Breast epithelium (tissue), 3 donors: ENCODE data around the gene GRIFIN.

Source experiments
- POLR2AphosphoS5 ChIP-seq, 3 donors: sonication (generic); formaldehyde crosslinking; IDR thresholded peaks; one replicate each; pipeline ENCODE4 v1.6.1; 2017; ENCODE audit warnings: antibody characterized with exemption in 3 of 3
- TF ChIP-seq, protein P1 (sequence below), 3 donors: fragments of 450-650 bp; IDR thresholded peaks; one replicate each; pipeline ENCODE4 v1.5.1; 2016 to 2017; ENCODE audit warnings: antibody characterized with exemption in 3 of 3, mild to moderate bottlenecking in 3 of 3, moderate library complexity in 3 of 3

DNA sequence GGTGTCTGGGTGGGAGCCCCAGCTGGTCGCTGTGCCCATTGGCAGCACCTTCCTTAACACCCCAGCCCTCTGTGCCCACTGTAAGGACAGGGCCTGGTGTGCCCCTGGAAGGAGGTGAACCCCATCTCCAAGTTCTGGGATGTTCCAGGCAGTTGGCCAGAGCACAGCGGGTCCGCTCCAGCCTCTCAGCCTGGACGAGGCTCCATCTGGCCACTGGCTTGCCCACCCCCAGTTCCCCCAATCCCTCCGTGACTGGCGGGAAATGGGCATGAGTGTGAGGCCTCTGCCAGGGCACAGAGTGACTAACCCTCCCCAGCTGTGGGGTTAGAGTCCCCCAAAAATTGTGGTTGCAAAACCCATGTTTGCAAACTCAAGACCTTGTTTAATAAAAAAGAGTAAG lies 15.6 kb downstream of the GRIFIN start:
- TF ChIP-seq, protein P1, sequence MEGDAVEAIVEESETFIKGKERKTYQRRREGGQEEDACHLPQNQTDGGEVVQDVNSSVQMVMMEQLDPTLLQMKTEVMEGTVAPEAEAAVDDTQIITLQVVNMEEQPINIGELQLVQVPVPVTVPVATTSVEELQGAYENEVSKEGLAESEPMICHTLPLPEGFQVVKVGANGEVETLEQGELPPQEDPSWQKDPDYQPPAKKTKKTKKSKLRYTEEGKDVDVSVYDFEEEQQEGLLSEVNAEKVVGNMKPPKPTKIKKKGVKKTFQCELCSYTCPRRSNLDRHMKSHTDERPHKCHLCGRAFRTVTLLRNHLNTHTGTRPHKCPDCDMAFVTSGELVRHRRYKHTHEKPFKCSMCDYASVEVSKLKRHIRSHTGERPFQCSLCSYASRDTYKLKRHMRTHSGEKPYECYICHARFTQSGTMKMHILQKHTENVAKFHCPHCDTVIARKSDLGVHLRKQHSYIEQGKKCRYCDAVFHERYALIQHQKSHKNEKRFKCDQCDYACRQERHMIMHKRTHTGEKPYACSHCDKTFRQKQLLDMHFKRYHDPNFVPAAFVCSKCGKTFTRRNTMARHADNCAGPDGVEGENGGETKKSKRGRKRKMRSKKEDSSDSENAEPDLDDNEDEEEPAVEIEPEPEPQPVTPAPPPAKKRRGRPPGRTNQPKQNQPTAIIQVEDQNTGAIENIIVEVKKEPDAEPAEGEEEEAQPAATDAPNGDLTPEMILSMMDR (IDR thresholded peaks at IDR 0.05): no peak
- no peak for TF ChIP-seq POLR2AphosphoS5 (IDR thresholded peaks at IDR 0.05)
